ENCODE data around the gene MDH2.
"Not testable (repeated sequence)": the region's sequence is repeated elsewhere in the genome, so short reads cannot be mapped to it uniquely, and the experiment has no call there.

The MDH2 gene

GRCh38 chr7:76047811-76048667 is at the start of gene MDH2, which contains the start of gene STYXL1:
Gene MDH2 (plus strand): TSS chr7:76048106. CDS start chr7:76048161, 55 bp downstream.
Gene STYXL1 (minus strand): TSS chr7:76048000. CDS start chr7:76030523, 17,477 bp downstream.
- TF ChIP-seq, protein P1, sequence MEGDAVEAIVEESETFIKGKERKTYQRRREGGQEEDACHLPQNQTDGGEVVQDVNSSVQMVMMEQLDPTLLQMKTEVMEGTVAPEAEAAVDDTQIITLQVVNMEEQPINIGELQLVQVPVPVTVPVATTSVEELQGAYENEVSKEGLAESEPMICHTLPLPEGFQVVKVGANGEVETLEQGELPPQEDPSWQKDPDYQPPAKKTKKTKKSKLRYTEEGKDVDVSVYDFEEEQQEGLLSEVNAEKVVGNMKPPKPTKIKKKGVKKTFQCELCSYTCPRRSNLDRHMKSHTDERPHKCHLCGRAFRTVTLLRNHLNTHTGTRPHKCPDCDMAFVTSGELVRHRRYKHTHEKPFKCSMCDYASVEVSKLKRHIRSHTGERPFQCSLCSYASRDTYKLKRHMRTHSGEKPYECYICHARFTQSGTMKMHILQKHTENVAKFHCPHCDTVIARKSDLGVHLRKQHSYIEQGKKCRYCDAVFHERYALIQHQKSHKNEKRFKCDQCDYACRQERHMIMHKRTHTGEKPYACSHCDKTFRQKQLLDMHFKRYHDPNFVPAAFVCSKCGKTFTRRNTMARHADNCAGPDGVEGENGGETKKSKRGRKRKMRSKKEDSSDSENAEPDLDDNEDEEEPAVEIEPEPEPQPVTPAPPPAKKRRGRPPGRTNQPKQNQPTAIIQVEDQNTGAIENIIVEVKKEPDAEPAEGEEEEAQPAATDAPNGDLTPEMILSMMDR (IDR thresholded peaks at IDR 0.05; ENCODE audit: low read depth, low read length) = no peak
- peak; percentile 87 for DNase-seq (ENCODE audit: extremely low read depth, low read depth)

DNA sequence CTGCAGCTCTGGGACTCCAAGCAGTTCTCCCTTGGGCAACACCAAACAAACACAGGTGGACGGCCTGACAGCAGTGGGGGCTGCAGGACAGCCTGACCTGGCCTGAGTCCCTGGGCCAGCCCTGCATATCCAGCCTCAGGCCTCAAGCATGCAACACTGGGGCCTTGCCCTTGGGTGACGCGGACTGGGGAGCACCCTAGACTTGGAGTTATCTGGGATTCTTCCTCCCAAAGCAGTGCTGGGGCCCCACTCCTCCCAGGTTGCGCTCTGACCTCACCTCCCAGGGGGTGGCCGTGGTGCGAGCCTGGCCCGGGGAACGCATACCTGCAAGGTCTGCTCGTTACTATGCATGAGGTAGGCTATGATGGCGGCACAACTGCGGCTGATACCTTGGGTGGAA is 47.3 kb upstream of the MDH2 start:
- TF ChIP-seq, protein P1 (IDR thresholded peaks at IDR 0.05; ENCODE audit: low read depth, low read length) = no peak
- no peak for DNase-seq (ENCODE audit: extremely low read depth, low read depth)

DNA sequence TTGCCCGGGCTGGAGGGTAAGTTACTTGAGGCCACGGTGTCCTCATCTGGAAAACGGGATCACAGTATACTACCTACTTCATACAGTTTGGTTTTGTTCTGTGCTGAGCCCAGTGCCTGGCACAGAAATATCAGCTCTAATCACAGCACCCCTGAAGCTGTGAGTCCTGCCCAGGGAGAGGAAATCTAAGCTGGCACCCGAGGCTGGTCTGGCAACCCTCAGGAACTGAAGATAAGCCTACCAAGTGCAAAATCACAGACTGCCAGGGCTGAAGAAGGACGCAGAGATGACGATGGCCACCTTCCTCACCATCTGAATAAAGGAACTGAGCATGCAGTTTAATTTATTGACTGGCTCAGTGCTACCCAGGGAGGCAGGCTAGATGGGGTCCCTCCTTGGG is 45.8 kb upstream of the MDH2 start:
- TF ChIP-seq, protein P1 (IDR thresholded peaks at IDR 0.05; ENCODE audit: low read depth, low read length) = no peak
- no peak for DNase-seq (ENCODE audit: extremely low read depth, low read depth)

DNA sequence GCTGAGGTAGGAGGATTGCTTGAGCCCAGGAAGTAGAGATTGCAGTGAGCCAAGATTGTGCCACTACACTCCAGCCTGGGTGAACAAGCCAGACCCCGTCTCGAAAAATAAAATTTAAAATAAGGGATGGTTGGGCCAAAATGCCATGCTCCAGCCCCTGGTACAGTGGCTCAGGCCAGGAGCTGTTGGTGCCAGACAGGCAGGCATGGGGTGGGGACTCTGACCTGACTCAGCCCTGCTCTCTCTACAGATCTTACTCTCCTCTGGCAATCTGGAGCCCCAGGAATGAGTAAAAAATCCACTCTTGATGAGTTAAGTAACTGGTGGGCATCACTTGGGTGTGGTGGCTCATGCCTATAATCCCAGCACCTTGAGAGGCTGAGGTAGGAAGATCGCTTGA is 45.1 kb upstream of the MDH2 start:
- TF ChIP-seq, protein P1 (IDR thresholded peaks at IDR 0.05; ENCODE audit: low read depth, low read length) = no peak
- no peak for DNase-seq (ENCODE audit: extremely low read depth, low read depth)

GRCh38 chr7:76003351-76003750 is 44.6 kb upstream of the MDH2 start:
- TF ChIP-seq, protein P1 (IDR thresholded peaks at IDR 0.05; ENCODE audit: low read depth, low read length) = no peak
- DNase-seq (ENCODE audit: extremely low read depth, low read depth) = no peak

GRCh38 chr7:76005004-76005403 is 42.9 kb upstream of the MDH2 start:
- DNase-seq (ENCODE audit: extremely low read depth, low read depth) = not testable (repeated sequence)

GRCh38 chr7:76008156-76008687 is 39.7 kb upstream of the MDH2 start:
- DNase-seq (ENCODE audit: extremely low read depth, low read depth) = no peak
- TF ChIP-seq, protein P1 (IDR thresholded peaks at IDR 0.05; ENCODE audit: low read depth, low read length) = no peak

Measured in AG09319 (cell line).